ENCODE results near the gene MOAP1.

DNA sequence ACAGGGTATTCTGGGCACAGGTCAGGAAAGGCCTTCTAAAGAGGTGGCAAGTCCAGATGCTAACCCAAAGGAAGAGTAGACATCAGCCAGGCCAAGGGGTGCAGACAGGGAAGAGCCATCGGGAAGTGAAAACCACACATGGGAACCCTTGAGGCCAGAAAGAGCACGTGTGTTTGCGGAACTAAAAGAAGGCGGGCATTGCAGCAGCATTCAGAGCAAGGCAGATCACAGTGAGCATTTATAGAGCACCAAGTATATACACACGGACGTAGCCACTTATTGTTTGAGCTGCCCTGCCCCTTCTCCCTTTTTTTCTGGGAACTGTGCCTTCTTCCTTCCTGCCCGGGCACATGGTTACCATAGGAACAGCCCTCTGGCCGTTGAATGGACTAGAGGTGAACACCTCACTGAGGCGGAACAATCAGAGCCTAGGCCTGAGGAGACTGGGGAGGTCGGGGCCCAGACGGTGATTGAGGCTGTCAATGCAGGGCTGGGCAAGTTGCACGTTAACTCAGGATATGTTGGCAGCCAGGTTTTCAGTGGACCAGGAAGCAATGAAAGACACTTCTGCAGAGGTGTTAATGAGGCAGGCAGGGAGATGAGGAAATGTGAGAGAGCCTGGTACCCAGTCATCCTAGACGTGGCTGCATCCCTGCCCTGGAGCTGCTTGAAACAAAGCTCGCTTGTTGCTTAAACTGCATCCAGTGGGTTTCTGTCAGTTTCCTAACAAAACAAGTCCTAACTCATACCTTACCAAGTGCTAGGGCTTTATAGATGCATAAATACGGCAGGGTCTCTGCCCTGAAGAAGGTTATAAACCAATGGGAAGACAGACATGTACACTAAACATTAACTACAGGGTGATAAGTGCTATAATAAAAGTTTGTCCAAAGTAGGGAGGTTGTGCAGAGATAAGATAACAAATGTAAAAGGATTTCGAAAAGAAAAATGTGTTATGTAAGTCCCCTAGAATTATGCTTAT, 34.2 kb downstream of the MOAP1 start:
- no peak for TF ChIP-seq NFIC (IDR thresholded peaks at IDR 0.05; ENCODE audit: borderline replicate concordance)
- TF ChIP-seq, protein P1, sequence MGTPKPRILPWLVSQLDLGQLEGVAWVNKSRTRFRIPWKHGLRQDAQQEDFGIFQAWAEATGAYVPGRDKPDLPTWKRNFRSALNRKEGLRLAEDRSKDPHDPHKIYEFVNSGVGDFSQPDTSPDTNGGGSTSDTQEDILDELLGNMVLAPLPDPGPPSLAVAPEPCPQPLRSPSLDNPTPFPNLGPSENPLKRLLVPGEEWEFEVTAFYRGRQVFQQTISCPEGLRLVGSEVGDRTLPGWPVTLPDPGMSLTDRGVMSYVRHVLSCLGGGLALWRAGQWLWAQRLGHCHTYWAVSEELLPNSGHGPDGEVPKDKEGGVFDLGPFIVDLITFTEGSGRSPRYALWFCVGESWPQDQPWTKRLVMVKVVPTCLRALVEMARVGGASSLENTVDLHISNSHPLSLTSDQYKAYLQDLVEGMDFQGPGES (IDR thresholded peaks at IDR 0.05; ENCODE audit: low read depth, low read length) = no peak
- TF ChIP-seq CTCF (IDR thresholded peaks at IDR 0.05) = no peak
- TF ChIP-seq, protein P2, sequence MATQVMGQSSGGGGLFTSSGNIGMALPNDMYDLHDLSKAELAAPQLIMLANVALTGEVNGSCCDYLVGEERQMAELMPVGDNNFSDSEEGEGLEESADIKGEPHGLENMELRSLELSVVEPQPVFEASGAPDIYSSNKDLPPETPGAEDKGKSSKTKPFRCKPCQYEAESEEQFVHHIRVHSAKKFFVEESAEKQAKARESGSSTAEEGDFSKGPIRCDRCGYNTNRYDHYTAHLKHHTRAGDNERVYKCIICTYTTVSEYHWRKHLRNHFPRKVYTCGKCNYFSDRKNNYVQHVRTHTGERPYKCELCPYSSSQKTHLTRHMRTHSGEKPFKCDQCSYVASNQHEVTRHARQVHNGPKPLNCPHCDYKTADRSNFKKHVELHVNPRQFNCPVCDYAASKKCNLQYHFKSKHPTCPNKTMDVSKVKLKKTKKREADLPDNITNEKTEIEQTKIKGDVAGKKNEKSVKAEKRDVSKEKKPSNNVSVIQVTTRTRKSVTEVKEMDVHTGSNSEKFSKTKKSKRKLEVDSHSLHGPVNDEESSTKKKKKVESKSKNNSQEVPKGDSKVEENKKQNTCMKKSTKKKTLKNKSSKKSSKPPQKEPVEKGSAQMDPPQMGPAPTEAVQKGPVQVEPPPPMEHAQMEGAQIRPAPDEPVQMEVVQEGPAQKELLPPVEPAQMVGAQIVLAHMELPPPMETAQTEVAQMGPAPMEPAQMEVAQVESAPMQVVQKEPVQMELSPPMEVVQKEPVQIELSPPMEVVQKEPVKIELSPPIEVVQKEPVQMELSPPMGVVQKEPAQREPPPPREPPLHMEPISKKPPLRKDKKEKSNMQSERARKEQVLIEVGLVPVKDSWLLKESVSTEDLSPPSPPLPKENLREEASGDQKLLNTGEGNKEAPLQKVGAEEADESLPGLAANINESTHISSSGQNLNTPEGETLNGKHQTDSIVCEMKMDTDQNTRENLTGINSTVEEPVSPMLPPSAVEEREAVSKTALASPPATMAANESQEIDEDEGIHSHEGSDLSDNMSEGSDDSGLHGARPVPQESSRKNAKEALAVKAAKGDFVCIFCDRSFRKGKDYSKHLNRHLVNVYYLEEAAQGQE (IDR thresholded peaks at IDR 0.05; ENCODE audit: low read depth, low read length) = no peak
- no peak for TF ChIP-seq SMC3 (IDR thresholded peaks at IDR 0.05; ENCODE audit: low read depth, low read length)
- no peak for TF ChIP-seq RFX5 (IDR thresholded peaks at IDR 0.05; ENCODE audit: low read length)
- TF ChIP-seq RCOR1 (IDR thresholded peaks at IDR 0.05; ENCODE audit: low read length) = no peak
- no peak for TF ChIP-seq TAF1 (IDR thresholded peaks at IDR 0.05; ENCODE audit: borderline replicate concordance, low read depth, low read length)
- TF ChIP-seq TEAD4 (IDR thresholded peaks at IDR 0.05; ENCODE audit: borderline replicate concordance, insufficient read depth) = no peak

Measured in SK-N-SH (cell line).